Esophagus mucosa (tissue), 1 donor: Measurements from ENCODE around the gene RRAGB. TPM values are rescaled to one million over a fixed set of nuclear protein-coding genes. Genes with fewer than 3 reads are reported as not detected.
A peak's percentile ranks its signal among the peaks of the same experiment; 100 is the strongest.
"Not testable (repeated sequence)": the region's sequence is repeated elsewhere in the genome, so short reads cannot be mapped to it uniquely, and the experiment has no call there.

ENCODE experiments used
- ATAC-seq: fragments of 200-7000 bp; cut with Tn5 transposase; one replicate; pipeline ENCODE4 v1.9.1; 2020
- total RNA-seq: library from RNA; stranded (reverse); gene quantifications from one replicate; pipeline ENCODE4 v1.2.4, GENCODE V29; 2023
- donor health status: DM: yes; HTN: yes; CAD: no.

The RRAGB gene
- total RNA-seq, 1 donor from 2014 or later: 5.6 TPM

DNA sequence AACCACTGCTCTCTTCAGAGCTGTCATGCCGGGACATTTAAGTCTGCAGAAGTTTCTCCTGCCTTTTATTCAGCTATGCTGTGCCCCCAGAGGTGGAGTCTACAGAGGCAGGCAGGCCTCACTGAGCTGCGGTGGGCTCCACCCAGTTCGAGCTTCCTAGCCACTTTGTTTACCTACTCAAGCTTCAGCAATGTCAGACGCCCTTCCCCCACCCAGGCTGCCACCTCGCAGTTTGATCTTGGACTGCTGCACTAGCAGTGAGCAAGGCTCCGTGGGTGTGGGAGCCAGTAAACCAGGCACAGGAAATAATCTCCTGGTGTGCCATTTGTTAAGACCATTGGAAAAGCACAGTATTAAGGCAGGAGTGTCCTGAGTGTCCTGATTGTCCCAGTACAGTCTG, 56.9 kb downstream of the RRAGB start:
- ATAC-seq: not testable (repeated sequence)

DNA sequence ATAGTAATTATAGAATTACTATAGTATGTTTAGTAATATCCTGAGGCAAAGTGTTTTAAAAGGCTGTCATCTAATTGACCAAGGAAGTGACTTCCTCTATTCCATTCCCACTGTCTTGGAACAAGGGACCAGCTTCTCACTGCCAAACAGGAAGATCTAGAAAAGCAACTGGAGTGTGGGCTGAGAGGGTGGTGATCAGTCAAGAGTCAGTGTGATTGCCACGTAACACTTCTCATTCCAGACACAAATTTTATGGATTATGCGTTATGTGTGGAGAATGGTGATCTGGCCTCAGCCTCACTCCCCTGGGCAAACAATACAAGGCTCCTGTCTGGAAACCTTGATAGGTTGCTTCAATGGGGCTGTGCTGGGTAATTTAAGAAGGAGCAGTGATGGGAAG, 60.0 kb downstream of the RRAGB start:
- no peak for ATAC-seq

DNA sequence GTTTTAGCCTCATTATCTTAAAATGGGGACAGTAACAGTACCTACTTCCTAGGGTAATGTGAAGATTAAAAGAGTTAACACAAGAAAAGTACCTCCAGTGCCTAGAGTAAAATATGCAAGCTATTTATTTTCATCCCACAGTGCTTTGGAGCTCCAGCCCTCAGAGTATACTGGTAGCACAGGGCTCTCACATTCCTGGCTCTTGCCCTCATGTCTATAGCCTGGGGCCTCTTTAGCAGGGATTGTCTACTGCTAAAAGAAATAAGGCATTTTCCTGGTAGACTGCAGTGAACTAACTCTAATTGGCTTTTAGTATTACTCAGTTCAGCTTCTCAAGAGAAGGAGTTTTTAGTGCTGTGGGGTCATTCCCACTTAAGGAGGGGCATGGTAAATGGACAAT, 60.8 kb downstream of the RRAGB start:
- no peak for ATAC-seq

DNA sequence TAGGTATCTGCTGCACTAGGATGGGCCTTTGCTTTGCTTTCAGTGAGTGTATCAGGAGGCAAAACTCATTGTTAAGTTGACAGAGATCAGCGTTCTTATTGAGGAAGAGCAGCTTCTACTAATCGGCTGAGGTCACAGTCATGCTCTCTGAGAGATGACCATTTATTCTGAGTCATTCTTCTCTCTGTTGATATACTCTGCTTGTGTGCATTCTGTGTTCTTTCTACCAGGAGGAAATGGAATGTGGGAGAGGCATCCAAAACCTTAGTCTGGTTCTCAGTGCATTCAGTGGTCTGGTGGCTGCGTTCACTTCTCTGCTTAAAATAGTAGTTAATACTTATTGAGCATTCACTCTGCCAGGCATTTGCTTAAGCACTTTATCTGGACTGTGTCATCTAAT, 66.2 kb downstream of the RRAGB start:
- no peak for ATAC-seq

DNA sequence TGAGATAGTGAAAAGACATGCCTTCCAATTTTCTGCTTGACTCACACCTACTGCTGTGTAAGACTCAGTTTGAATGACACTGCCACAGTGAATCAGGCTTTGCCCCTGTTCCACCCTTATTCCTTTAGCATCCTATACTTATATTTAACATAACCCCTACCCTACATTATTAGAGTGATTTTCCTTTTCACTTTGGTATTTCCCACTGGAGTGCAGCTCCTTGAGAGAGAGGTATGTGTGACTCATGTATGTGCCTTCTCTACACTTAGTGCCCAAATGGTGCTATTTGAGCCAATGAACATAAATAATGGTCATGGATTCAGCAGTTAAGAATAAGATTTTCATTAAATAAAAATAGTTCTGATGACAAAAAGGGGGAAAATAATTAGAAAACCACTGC, 69.5 kb downstream of the RRAGB start:
- no peak for ATAC-seq

DNA sequence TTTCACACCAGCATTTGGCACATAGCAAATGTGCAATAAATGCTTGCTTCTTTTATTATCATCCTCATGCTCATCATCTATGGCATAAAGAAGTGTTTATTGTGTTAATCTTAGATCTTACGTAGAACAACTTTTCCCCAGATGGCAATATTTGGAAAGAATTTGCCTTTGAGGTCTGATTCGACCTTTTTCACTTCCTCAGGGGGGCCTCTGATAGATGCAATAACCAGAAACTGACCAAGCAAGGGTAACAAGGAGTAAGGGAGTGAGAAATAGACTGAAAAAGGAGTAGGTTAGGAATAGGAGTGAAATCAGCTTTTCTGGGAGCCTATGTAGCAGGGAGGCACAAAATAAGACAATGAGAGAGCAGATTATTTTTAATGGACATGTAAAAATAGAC, 70.2 kb downstream of the RRAGB start:
- no peak for ATAC-seq

DNA sequence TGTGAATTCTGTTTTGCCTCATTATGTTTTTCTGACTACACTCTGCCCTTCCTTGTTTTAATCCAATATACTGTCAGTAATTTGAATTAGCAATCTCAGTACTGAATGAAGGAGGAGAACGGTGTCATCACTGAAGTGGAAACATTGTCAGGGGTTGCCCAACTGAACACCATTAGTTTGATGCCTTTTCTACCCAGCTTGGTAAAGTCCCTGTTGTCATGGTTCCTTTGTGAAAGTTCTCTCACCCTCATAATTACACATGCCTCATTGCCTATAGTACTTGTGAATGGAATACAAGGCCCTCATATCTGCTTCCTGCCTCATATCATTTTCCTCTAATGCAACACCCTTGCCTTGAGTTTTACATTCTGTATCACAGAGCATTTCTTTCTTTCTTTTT, 76.9 kb downstream of the RRAGB start:
- no peak for ATAC-seq

DNA sequence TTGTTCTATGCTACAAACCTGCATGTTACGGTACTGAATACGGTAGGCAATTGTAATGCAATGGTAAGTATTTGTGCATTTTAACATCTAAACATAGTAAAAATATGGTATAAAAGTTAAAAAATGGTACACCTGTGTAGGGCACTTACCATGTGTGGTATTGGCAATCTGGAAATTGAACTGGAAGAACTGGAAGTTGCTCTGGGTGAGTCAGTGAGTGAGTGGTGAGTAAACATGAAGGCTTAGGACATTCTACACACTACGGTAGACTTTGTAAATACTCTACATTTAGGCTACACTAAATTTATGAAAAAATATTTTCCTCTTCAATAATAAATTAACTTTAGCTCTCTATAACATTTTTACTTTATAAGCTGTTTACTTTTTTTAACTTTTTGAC, 78.9 kb downstream of the RRAGB start:
- ATAC-seq: peak; percentile 85

DNA sequence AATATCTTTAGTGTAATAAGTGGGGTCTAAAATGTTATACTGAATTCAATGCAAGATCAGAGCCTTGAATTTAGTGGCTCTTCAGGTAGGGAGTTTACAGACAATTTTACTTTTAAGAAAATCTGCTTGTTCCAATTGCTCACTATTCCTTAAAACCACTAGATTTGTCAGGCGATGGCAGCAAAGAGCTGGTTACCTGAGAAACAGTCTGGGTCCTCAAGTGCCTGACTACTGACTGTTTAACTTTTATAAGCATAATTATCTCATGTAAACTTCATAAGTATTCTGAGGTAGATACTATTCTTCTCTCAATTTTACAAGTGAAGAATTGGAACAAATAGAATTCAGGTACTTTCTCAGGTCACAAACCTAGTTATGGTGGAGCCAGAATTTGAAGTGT, 84.3 kb downstream of the RRAGB start:
- no peak for ATAC-seq

Other genes with a start within 250 kb of the RRAGB start
- gene USP51, start 227.9 kb upstream of the RRAGB start, total RNA-seq: 0.40 TPM
- not detected for gene FOXR2, start 94.3 kb upstream of the RRAGB start, total RNA-seq